ENCODE results near the gene CCR5.
"Not testable (repeated sequence)": the region's sequence is repeated elsewhere in the genome, so short reads cannot be mapped to it uniquely, and the experiment has no call there.

The CCR5 gene

GRCh38 chr3:46388847-46389246, 18.1 kb downstream of the CCR5 start:
- not testable (repeated sequence) for DNase-seq

- DNase-seq, result no peak
Measured at GRCh38 chr3:46389306-46389705, 18.6 kb downstream of the CCR5 start.

- not testable (repeated sequence) for DNase-seq
Measured at GRCh38 chr3:46391526-46391925, 20.8 kb downstream of the CCR5 start.

GRCh38 chr3:46393011-46393410, 22.3 kb downstream of the CCR5 start:
- no peak for DNase-seq

GRCh38 chr3:46393554-46394434, 23.0 kb downstream of the CCR5 start:
- DNase-seq, result no peak

GRCh38 chr3:46395210-46395661, 24.5 kb downstream of the CCR5 start:
- DNase-seq, result no peak

- DNase-seq, result no peak
Measured at GRCh38 chr3:46395766-46396530, 25.2 kb downstream of the CCR5 start.

GRCh38 chr3:46397111-46397510, 26.4 kb downstream of the CCR5 start:
- DNase-seq, result no peak

- DNase-seq, result no peak
Measured at GRCh38 chr3:46398186-46398955, 27.6 kb downstream of the CCR5 start.

GRCh38 chr3:46399098-46399497, 28.4 kb downstream of the CCR5 start:
- DNase-seq, result no peak

GRCh38 chr3:46399557-46399956, 28.8 kb downstream of the CCR5 start:
- no peak for DNase-seq

GRCh38 chr3:46400000-46400734, 29.4 kb downstream of the CCR5 start:
- DNase-seq, result no peak

- no peak for DNase-seq
Measured at GRCh38 chr3:46400846-46401245, 30.1 kb downstream of the CCR5 start.

GRCh38 chr3:46401579-46401978, 30.8 kb downstream of the CCR5 start:
- DNase-seq, result no peak

- not testable (repeated sequence) for DNase-seq
Measured at GRCh38 chr3:46402902-46403301, 32.2 kb downstream of the CCR5 start.

GRCh38 chr3:46405301-46406019, 34.7 kb downstream of the CCR5 start:
- DNase-seq, result no peak

GRCh38 chr3:46406443-46406787, 35.7 kb downstream of the CCR5 start:
- no peak for DNase-seq

GRCh38 chr3:46406788-46407611, 36.3 kb downstream of the CCR5 start, which contains the start of the genes CCR5AS and CCRL2:
TSS of gene CCR5AS (minus strand) at chr3:46407066.
TSS of gene CCRL2 (plus strand) at chr3:46407259. CDS start at chr3:46408080, 821 bp downstream.
- peak; percentile 48 for DNase-seq

- DNase-seq, result no peak
Measured at GRCh38 chr3:46407970-46408369, 37.2 kb downstream of the CCR5 start.

- no peak for DNase-seq
Measured at GRCh38 chr3:46408853-46409252, 38.1 kb downstream of the CCR5 start.
